Stimulated activated CD4-positive, alpha-beta T cell treated with anti-CD3 and anti-CD28 coated beads, Interleukin-4, amount 100 ng/mL, for 4 hours (primary cell): ENCODE data around the gene VAT1L.

Source experiments
- DNase-seq, 2 experiments: peaks; one replicate each; pipeline ENCODE4 v3.0.0-alpha.2; 2020

Gene VAT1L

GRCh38 chr16:78001451-78002025 is 213.2 kb downstream of the VAT1L start:
- no peak for DNase-seq

DNA sequence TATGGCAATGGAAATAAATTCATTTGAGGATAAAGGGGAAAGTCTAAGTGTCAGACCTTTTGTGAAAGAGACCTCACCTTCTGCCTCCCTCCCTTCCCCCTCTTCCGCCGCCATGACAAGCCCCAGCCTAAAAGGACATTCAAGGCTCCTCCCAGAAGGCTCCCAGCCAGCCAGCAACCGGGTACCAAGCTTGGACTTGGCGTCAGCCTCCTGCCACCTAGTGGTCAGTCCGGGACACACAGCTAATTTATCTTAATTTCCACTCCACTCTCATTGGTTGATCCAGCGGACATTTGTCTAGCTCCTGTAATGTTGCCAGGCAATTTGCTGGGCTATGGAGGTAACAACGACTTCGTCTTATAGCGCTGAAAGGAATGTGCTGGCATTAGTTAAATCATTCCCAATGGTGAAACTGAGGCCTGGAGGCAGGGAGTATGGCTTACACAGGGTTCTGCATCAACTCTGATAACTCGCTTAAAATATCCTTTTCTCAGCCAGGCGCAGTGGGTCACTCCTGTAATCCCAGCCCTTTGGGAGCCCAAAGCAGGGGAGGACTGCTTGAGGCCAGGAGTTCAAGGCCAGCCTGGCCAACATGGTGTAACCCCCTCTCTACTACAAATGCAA is 214.7 kb downstream of the VAT1L start:
- peak; percentile 48 to 55 for DNase-seq

- no peak for DNase-seq
These were observed 216.2 kb downstream of the VAT1L start for GRCh38 chr16:78004517-78004916.

DNA sequence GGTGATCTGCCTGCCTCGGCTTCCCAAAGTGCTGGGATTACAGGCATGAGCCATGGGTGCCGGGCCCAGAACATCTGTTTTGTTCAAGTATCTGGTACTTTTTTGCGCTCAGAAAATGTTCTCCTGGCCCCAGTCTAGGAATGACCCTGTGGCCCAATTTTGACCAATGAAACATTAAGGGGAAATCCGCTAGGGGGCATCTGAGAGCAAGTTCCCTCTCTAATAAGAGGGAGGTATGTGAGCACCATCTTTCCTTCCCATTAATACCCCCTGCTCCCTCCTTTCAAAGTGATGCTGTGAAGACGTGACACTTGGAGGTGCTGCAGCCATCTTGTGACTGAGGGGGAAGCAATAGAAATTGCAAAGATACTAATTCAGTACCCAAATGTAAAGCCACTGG is 217.5 kb downstream of the VAT1L start:
- no peak for DNase-seq

- no peak for DNase-seq
These were observed 218.8 kb downstream of the VAT1L start for GRCh38 chr16:78007121-78007520.

- DNase-seq, result no peak
These were observed 234.1 kb downstream of the VAT1L start, which contains the start of gene CLEC3A for GRCh38 chr16:78022347-78023060. Gene CLEC3A (plus strand): TSS chr16:78022548. CDS start chr16:78022627, 79 bp downstream.

DNA sequence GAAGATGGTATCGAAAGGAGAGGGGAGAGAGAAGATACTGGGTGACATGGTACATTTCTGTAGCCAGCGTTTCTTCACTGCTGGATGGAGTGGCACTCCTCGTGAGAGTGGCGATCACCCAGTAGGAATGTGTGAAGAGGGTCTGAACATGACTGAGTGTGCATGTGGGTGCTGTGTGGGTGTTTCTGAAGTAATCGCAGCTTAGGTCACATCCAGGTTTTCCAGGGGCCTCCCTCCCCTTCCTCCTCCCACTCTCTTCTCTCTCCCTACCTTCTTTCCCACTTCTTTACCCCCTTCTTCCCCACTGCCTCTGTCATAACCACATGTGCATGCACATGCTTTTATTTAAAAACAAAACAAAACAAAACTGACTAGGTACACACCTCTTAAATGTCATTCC is 235.8 kb downstream of the VAT1L start:
- DNase-seq, result no peak

GRCh38 chr16:78025631-78026030 is 237.3 kb downstream of the VAT1L start:
- DNase-seq, result no peak

GRCh38 chr16:78028018-78028417 is 239.7 kb downstream of the VAT1L start:
- no peak for DNase-seq
